D721Med (cell line): ENCODE results near the gene ZDHHC8.
A peak's percentile ranks its signal among the peaks of the same experiment; 100 is the strongest.

ENCODE experiments used
- DNase-seq: peaks from one replicate; pipeline ENCODE4 v3.0.0; 2011; ENCODE audit warnings: low spot score; ENCODE audit not compliant: insufficient read length
- FAIRE-seq: peaks from 2 replicates; lab custom pipeline; 2011; peaks lifted over from hg19 to GRCh38; lab: Jason Lieb, UNC
- TF ChIP-seq, protein P1 (sequence below): IDR thresholded peaks from 2 replicates; pipeline ENCODE4 v1.5.1; 2012; ENCODE audit warnings: mild to moderate bottlenecking, control low read depth; ENCODE audit not compliant: insufficient read depth; ENCODE audit errors: missing control alignments

ZDHHC8 gene

DNA sequence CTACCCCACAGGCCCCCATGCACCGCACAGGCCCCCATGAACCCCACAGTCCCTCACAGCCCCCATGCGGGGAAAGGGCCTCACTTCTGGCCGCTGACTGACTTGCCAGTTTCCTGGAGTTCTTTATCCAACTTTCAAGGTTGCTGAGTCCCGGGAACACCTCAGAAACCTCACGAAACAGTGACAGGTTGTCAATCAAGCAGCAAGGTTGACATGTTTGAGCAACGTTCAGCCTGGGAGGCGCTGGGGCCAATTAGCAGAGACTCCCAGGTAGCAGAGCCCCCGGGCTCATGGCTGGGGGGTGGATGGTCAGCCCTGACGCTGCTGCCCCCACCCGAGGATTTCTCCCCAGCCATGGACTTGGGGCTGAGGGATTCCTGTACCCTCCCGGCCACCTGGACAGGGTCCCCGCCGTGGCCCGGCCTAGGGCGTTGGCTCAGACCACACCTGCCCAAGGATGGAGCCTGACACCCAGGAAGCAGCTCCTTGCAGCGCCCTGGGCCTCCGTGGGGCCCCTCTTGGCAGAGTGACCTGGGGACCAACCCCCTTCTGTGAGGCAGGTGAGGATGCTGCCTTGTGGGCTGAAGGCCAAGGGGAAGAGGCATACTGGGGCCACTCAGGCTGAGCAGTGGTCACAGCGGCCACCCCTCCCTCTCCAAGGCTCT lies 53.0 kb downstream of the ZDHHC8 start:
- FAIRE-seq (no peak), DNase-seq (no peak)
- TF ChIP-seq, protein P1, sequence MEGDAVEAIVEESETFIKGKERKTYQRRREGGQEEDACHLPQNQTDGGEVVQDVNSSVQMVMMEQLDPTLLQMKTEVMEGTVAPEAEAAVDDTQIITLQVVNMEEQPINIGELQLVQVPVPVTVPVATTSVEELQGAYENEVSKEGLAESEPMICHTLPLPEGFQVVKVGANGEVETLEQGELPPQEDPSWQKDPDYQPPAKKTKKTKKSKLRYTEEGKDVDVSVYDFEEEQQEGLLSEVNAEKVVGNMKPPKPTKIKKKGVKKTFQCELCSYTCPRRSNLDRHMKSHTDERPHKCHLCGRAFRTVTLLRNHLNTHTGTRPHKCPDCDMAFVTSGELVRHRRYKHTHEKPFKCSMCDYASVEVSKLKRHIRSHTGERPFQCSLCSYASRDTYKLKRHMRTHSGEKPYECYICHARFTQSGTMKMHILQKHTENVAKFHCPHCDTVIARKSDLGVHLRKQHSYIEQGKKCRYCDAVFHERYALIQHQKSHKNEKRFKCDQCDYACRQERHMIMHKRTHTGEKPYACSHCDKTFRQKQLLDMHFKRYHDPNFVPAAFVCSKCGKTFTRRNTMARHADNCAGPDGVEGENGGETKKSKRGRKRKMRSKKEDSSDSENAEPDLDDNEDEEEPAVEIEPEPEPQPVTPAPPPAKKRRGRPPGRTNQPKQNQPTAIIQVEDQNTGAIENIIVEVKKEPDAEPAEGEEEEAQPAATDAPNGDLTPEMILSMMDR = no peak

DNA sequence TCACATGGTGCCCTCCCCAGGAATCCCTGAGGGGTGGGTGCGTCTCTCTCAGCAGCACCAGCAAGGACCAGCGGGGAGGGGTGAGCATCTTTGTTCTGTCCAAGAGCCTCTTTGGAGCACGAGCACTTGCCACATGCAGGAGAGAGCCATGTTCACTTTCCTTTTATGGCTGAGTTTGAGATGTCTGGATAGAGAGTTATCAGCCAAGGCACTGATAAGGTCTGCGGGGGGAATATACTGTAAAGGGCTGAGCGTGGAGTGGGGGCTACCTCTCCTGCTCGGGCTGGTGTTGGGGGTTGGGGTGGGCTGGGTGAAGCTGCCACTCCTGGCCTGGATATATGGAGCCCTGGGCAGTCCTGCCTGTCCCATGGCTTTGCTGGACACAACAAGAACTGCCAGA lies 54.1 kb downstream of the ZDHHC8 start:
- DNase-seq (no peak), FAIRE-seq (no peak)
- TF ChIP-seq, protein P1 = no peak

DNA sequence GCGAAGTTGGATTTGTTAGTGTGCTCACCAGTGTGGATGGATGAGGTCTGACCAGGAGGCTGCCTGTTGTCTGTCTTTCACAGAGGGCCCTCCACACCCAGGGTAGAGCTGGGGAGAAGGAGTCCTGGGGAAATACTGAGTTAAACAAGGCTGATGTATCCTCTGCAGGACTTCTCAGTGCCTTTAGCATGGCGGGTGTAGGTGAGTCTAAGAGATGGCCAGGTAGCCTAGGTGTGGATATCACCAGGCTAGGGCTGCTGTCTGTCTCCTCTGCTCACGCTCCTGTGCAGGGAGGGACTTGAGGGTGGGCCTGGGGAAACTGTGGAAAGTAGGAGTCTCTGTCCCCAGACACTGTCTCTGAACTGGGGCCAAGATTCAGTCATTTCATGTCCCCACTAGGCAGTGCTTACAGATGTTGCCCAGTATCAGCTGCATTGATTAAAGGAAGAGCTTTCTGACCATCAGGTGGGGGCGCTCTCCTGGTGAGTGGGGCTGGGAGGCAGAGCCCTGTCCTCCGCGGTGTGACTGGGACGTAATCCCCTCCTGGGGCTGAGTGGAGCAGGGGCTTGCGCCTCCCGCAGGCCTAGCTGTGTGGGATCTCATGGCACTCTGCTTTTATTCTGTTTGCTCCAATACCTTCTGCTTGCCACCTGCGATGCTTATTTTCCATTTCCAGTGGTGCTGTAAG lies 54.7 kb downstream of the ZDHHC8 start:
- TF ChIP-seq, protein P1 = peak; percentile 15
- DNase-seq (no peak), FAIRE-seq (no peak)

DNA sequence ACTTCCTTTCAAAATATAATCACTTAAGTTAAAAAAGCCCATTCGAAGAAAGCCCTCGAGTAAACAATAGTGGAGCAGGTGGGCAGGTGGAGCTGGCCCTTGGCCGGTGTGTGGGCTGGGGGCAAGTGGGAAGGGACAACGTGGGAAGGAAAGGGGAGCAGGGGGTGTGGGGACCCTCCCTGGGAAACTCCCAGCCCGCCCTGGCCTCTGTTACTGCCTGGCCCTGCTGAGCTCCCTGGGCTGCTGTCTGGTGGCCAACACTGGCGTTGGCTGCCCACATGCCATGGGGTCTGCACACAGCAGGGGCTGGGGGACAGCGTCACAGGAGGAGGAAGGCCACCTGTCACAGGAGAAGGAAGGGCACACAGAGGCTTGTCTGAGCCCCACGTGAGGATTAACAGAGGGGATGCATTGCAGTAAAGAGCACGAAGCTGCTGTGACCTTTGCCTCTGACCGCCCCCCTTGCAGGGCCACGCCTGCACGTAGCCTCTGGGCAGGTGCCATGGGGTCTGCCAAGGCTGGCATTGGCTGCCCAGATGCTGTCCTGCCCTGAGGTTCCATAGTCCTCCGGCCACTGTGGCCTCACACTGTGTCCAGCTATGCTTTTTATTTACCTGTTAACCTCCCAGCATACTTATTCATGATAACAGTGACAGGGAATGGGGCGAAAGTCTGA lies 55.4 kb downstream of the ZDHHC8 start:
- no peak for DNase-seq
- FAIRE-seq = no peak
- TF ChIP-seq, protein P1 = no peak

DNA sequence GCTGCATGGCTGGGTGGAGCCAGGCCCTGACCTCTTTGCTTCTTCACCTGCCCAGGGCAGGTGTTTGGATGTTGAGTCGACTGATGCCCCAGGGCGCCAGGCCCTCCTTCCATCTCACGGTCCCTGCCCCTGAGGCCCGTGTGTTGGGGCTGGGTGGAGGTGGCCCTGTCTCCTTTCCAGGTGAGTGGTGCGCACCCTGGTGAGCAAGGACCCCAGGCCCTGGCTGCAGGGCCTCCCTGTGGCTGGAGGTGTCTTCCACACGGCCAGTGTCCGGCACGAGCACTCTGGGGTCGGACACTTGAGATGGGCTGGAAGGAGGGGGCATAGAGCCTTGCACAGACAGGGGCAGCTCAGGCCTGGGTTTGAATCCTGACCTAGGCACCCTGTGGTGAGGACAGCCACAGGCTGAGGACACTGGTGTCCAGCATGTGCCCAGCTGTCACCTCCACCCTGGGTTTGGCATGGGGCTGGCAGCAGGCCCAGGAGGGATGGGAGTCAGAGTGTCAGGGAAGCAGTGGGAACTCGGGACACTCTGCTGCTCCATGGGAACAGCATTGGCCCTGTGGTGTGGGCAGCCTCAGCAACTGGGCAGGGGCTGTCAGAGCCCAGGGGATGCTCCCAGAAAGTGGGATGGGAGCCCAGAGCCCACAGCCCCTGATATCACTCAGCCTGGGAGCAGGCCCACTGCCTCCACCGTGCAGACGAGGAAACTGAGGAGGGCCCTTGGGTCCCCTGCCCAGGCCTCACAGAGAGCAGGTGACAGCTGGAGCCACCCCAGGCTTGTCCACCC lies 56.4 kb downstream of the ZDHHC8 start:
- TF ChIP-seq, protein P1 = no peak
- DNase-seq (no peak), FAIRE-seq (no peak)

DNA sequence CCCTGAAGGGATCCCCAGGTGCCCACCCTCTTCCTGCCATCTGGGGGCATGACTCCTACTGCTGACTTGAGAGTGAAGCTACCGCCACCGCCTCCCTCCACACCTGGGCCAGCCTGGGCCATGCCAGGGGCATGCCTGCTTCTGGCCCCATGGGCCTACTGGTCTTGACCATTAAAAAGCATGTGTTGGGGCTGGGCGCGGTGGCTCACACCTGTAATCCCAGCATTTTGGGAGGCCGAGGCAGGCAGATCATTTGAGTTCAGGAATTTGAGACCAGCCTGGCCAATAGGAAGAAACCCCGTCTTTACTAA lies 56.9 kb downstream of the ZDHHC8 start:
- TF ChIP-seq, protein P1 = no peak
- no peak for DNase-seq
- FAIRE-seq = no peak
